Activated CD8-positive, alpha-beta memory T cell treated with anti-CD3 and anti-CD28 coated beads for 36 hours (primary cell): ENCODE measurements around the gene TRIM17. TPM values are rescaled to one million over a fixed set of nuclear protein-coding genes. Genes with fewer than 3 reads are reported as not detected.

Experiments used
- CTCF ChIA-PET: fragments of 350-600 bp; sonication (Branson Sonifier 250); formaldehyde crosslinking; loops from one replicate; lab custom pipeline; 2021; ENCODE audit warnings: antibody characterized with exemption; lab: Charles Lee
- POLR2A ChIA-PET: fragments of 350-600 bp; sonication (Branson Sonifier 250); formaldehyde crosslinking; loops from one replicate; lab custom pipeline; 2021; ENCODE audit warnings: antibody characterized with exemption; lab: Charles Lee
- total RNA-seq, 2 experiments: library from RNA; stranded (reverse); gene quantifications; one replicate each; pipeline ENCODE4 v1.2.3, GENCODE V29; 2021

TRIM17 gene, protein sequence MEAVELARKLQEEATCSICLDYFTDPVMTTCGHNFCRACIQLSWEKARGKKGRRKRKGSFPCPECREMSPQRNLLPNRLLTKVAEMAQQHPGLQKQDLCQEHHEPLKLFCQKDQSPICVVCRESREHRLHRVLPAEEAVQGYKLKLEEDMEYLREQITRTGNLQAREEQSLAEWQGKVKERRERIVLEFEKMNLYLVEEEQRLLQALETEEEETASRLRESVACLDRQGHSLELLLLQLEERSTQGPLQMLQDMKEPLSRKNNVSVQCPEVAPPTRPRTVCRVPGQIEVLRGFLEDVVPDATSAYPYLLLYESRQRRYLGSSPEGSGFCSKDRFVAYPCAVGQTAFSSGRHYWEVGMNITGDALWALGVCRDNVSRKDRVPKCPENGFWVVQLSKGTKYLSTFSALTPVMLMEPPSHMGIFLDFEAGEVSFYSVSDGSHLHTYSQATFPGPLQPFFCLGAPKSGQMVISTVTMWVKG
- 1 to 10 TPM; 2.6 to 3.2 TPM for total RNA-seq

DNA sequence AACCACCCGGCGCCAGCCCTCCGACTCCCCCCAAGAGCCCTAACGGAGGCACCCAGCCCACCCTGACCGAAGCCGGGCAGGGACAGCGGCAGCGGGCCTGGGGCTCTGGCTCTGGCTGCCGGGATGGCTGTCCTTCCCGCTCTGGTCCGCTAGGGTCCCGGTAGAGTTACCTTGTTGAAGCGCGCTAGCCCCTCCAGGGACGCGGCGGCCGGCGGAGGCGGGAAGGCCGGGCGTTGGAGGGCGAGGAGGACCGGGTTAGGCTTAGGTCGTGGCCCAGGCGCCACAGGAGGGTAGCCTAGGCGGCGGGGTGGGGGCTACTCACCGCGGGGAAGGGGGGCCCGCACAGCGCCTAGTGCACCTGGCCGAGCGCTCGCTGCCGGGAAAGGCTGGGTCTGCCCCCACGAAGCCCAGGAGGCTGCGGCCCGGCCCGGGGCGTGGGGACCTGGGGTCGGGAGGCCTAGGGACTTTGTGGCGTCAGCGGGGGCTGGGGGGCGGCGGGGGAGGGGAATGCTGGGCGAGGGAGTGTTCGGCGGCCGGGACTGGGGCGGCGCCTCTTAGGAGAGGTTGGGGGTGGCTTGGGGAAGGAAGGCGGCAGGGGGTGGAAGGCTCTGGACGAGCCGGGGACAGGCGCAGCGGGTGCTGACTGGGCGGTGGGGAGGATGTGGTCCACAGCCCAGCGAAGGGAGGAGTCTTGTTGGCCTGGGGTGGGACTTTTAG, at the start of gene TRIM17:
TSS of gene TRIM17 (minus strand) at position 645 of the 717 bp plus-strand sequence. CDS start 1,789 bp downstream, outside the sequence.
- CTCF ChIA-PET = no interaction called here
- POLR2A ChIA-PET = interaction anchor here (0.5 to 0.7 kb wide), 2 partner anchors 16 to 677 kb away, joined by 3 read pairs; no protein-coding TSS in a partner anchor

DNA sequence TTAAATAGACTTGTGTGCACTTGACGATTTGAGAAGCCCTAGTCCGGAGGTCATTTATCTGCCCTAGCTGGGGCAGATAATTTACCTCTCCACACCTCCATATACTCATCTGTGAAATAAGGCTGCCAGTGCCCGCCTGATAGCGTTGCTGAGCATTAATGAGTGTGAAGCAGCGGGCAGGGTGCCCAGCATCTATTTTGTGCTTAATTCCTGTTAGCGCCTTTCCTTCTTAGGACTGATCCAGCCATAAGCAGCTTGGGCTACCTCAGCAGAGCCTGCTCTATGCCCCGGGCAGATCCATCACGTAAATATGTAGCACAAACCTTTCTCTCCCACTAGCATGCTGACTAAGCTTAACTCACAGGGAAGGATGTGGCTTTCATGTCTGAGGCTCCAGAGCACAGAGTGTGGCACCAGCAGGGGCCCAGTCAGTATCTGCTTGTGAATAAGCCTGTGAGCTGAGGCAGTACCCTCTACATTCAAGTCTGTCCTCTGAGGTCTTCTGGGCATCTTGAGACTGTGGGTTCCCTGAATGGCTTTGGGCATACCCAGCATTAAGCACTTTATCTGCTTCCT, 49.0 kb upstream of the TRIM17 start:
- POLR2A ChIA-PET = interaction anchor here (0.8 to 2.7 kb wide), 9 partner anchors 10 to 299 kb away, joined by 3 to 15 read pairs (median 3); partner anchors contain the start of genes RNF187 and TRIM11
- CTCF ChIA-PET = interaction anchor here (0.7 to 1.9 kb wide), 5 partner anchors 8 to 41 kb away, joined by 3 to 4 read pairs (median 3); a partner anchor contains a TSS

DNA sequence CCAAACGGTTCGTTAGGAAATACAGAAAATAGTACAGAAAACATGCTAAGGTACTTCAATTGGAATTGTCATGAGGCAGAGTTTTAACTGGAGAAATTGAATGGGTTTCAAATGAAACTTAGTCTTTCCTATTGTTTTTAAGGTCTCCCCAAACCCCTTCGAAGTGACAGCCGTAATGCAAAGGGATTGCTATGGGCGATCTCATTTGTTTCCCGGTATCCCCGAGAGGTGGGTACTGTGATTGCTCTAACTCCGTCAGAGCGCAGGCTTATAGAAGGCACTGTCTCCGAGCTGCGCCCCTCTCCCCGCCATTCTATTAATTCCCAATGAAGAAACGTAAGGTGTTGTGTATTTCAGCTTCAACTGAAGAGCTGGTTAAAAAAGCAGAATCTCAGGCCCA, 48.5 kb upstream of the TRIM17 start:
- CTCF ChIA-PET = interaction anchor here (1.2 to 2.2 kb wide), 4 partner anchors 21 to 58 kb away, joined by 3 to 8 read pairs (median 4); partner anchors contain the start of gene TRIM11

DNA sequence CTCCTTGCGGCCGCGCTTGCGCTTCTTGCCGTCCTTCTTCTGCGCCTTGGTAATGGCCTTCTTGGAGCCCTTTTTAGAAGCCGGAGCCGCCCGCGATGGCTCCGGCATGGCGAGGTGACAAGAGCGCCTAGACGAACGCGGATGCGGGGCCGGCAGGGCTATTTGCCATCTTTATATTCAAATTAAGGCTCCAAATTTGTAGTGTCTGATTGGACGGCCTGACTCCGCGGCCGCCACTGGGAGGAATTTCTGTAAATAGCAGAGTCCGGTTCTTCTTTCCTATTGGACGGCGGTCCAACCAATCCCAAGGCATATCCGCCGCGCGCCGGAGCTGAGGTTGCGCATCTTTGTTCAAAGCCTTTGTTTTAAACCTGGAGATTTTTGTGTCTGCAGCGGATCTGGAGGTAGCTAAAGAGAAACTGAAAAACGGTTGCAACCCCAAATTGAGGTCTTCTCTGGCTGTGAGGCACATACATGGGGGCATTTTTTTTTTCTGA, 47.9 kb upstream of the TRIM17 start:
- POLR2A ChIA-PET = interaction anchor here (0.6 to 2.7 kb wide), 7 partner anchors 11 to 58 kb away, joined by 3 to 19 read pairs (median 3); partner anchors contain the start of genes RNF187 and TRIM11
- CTCF ChIA-PET = interaction anchor here (1.0 to 2.2 kb wide), 9 partner anchors 8 to 58 kb away, joined by 3 to 8 read pairs (median 4); partner anchors contain the start of gene TRIM11

More for the DNA sequence above, 48.5 kb upstream of the TRIM17 start:
- POLR2A ChIA-PET = interaction anchor here (0.6 to 2.7 kb wide), 8 partner anchors 10 to 59 kb away, joined by 3 to 19 read pairs (median 3); partner anchors contain the start of genes RNF187 and TRIM11

DNA sequence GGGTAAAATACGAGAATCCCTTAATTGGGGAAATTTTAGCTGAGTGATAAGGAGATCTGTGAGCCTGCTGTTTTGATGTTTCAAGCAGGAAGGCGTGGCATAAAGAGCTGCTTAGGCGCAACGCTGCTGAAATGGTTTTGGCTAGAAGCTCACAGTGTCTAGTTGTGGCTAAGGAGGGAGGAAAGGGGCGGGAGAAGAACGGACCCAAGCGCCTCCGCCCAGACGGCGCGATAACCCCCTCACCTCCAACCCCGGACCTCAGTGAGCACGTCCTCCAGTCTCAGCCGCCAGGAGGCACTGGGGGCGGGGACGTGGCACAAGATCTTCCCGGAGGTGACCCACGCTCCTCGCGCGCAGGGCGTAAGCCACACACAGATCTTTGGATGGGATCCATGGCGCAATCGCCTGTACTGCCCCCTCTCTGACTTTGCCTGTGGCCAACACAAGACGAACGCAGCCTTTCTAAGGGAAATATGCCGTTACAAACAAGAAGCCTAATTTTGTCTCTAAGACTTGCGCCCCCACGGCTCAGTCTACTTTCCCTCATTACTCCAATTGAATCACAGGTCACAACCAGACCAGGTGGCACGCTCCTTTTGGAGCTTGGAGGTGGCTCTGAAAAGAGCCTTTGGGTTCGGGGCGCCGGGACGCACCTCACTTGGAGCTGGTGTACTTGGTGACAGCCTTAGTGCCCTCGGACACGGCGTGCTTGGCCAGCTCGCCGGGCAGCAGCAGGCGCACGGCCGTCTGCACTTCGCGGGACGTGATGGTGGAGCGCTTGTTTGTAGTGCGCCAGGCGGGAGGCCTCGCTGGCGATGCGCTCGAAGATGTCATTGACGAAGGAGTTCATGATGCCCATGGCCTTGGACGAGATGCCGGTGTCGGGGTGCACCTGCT, 47.1 kb upstream of the TRIM17 start:
- POLR2A ChIA-PET = interaction anchor here (1.0 to 2.7 kb wide), 4 partner anchors 9 to 58 kb away, joined by 3 to 19 read pairs (median 13); partner anchors contain the start of genes RNF187 and TRIM11

DNA sequence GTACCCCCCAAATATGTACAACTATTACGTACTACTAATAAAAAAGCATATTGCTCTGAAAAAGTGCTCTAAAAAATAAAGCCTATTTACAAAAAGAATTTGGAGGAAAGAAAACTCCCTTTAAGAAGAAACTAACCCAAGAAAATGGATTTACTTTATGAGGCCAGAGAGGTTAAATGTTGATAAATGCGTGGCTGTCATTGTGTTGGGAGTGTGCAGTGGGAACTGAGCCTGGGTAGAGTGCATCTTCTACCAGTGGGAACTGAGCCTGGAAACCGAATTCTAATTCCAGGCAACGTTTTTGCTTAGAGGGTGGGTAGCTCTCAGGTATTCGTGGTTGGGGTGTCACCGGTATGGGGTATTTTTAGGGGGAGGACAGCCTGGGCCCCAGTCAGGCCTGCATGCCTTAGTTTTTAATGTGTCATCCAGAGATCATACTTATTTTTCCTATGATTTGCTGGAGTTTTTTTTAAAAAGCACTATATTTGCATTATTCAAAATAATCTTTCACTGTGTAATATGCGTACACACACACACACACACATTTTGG, 46.4 kb upstream of the TRIM17 start:
- ChIA-PET POLR2A (interaction anchor here (1.0 to 2.2 kb wide), 2 partner anchors 10 to 57 kb away, joined by 3 to 19 read pairs; partner anchors contain the start of gene TRIM11), CTCF (interaction anchor here (1.5 to 2.2 kb wide), 4 partner anchors 9 to 56 kb away, joined by 4 to 8 read pairs (median 6); partner anchors contain the start of gene TRIM11)

More for the DNA sequence above, 47.1 kb upstream of the TRIM17 start:
- CTCF ChIA-PET = interaction anchor here (1.0 to 2.2 kb wide), 8 partner anchors 8 to 57 kb away, joined by 3 to 8 read pairs (median 4); partner anchors contain the start of gene TRIM11

DNA sequence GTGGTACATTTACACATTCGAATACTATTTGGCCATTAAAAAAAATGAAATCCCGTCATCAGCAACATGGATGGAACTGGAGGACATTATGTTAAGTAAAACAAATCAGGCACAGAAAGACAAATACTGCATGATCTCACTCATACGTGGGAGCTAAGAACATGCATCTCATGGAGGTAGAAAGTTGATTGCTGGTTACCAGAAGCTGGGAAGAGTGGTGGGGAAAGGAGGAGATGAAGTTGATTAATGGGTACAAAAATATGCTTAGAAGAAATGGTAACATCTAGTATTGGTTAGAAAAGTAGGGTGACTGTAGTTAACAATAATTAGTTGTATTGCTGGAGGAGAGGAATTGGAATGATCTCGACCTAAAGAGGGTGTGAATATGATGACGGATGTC, 45.9 kb upstream of the TRIM17 start:
- CTCF ChIA-PET = no interaction called here
- POLR2A ChIA-PET = interaction anchor here (1.0 kb wide), 1 partner anchor 10 kb away, joined by 3 read pairs; no protein-coding TSS in a partner anchor

DNA sequence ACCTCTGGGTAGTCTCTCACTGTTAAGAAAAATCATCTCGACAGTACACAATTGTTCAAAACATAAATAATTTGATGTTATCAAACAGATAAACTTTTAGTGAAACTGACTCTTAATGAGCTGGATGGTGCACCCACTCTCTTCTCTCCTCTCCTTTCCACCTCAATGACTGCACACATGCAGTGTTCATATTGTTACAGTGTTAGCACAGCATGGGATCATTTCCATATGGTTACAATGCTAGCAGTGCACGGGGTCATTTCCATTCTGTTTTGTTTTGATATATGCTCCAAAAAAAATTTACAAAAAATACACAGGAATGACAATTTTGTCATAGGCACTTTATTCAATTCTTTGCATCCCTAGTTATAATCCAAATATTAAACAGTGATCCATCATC, 44.2 kb upstream of the TRIM17 start:
- CTCF ChIA-PET = no interaction called here
- POLR2A ChIA-PET = no interaction called here

DNA sequence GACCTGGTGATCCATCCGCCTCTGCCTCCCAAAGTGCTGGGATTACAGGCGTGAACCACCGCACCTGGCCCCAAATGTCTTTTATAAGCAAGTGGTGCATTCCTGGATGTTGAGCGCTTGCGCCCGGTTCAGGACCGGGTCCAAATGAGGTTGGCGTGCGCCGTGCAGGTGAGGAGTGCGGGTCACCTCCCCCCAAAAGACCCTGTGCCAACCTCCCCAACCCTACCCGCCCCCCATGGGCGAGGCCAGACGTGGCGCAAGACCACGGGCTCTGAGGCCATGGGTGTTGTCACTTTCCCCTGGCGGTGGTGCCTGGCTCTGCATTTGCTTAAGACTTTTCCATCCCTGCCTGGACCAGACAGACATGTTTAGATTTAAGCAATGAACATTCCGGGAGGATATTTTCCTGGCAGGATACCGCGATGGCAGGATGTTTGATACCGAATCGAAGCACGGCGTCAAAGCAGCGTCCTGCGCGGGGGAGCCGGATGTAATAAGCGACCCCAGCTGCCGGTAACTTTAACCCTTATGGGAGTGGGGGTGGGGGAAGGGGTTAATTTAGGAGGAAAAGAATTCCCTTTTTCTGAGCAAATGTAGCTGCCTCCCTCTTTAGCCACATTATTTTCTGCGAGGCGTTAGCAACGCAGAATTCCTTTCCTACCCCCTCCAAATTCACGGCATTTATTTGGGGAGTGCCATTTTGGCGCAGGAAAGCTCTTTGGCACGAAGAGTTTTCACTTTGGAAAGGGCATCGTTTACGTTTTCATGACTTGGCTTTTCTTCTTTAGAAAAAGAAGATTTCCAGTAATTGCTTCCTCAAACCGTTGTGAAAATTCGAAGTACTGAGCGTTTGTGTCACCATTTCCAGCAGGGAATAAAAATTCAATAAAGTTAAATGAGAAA, 42.7 kb upstream of the TRIM17 start:
- ChIA-PET CTCF (interaction anchor here (0.7 to 3.1 kb wide), 9 partner anchors 13 to 316 kb away, joined by 3 to 16 read pairs (median 3); partner anchors contain the start of gene RNF187), POLR2A (interaction anchor here (0.6 to 3.0 kb wide), 6 partner anchors 13 to 693 kb away, joined by 3 to 26 read pairs (median 4); no protein-coding TSS in a partner anchor)

DNA sequence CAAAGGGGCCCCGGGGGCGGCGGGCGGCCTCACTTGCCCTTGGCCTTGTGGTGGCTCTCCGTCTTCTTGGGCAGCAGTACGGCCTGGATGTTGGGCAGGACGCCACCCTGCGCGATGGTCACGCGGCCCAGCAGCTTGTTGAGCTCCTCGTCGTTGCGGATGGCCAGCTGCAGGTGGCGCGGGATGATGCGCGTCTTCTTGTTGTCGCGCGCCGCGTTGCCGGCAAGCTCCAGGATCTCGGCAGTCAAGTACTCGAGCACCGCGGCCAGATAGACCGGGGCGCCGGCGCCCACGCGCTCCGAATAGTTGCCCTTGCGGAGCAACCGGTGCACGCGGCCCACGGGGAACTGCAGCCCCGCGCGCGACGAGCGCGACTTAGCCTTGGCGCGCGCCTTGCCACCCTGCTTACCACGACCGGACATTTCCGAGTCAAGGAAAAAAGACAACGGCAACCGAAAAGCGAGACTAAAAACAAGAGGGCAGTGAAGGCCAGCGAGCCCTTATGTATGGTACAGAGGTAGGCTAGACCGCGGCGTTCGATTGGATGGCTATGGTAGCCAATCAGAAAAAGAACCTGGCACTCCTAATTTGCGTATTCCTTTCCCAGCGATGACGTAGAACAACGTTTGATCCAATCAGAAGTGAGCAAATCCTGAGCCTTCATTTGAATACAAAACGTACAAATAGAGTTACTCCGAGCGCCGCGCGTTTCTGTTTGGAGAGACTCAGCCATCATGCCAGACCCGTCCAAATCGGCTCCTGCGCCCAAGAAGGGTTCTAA, 40.9 kb upstream of the TRIM17 start:
- CTCF ChIA-PET = interaction anchor here (0.7 to 3.1 kb wide), 11 partner anchors 8 to 292 kb away, joined by 3 to 16 read pairs (median 4); partner anchors contain the start of genes IBA57, RNF187 and TRIM11
- POLR2A ChIA-PET = interaction anchor here (0.7 to 3.0 kb wide), 10 partner anchors 21 to 348 kb away, joined by 3 to 26 read pairs (median 4); partner anchors contain the start of genes IBA57, RNF187 and TRIM11

DNA sequence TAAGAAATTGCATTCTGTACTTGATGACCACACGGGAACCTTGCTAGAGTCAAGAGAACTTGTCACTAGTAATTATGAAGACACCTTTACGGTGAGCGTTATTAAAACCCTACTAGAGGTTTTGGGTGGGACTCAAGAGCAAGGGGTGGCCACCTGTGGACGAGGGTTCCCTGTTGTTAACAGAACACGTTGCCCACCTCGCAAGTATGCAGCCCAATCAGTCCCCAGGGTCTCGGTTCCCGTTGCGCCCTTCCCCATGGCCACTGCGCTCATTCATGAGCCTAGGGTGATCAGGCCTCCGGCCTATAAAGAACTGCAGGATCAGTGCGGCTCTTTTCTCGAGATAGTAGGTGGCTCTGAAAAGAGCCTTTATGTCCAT, 40.3 kb upstream of the TRIM17 start:
- POLR2A ChIA-PET = interaction anchor here (1.0 to 3.0 kb wide), 6 partner anchors 22 to 347 kb away, joined by 3 to 26 read pairs (median 10); partner anchors contain the start of genes RNF187 and TRIM11

DNA sequence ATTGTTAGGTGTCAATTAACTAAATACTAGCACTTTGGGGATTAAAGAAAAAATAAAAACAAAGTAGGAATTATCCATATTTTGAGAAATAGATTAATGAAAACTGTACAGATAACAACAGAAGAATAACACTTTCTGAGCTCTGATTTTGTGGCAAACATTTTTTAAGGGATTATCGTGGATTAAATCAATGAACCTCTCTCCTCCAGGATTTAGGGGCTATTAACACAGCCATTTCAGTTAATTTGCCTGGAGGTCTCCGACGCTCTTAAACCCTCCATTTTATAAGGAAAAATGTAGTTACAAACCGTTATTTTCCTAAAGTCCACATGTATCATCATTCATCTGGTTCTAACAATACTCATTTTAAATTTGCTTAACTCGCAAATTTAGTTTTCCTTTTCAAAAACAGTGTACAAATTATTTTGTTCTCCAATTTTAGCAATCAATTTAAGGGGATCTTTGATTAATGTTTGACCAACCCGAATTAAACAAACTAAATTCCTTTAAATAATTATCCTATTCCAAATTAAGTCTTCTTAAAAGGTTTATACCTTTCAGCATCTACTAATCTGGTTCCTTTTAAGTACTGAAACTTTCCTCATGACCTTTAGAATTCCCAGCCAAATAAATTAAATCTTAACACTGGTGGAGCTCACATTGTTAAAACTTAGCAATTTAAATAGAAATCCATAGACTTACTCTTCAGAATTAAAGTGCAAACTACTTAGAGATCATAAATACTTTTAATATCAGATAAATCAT, 39.8 kb upstream of the TRIM17 start:
- ChIA-PET POLR2A (interaction anchor here (1.8 kb wide), 1 partner anchor 49 kb away, joined by 14 read pairs; the partner anchor contains the start of gene TRIM11), CTCF (interaction anchor here (0.7 to 1.5 kb wide), 4 partner anchors 8 to 1211 kb away, joined by 3 to 5 read pairs (median 3); no protein-coding TSS in a partner anchor)

More for the DNA sequence above, 40.3 kb upstream of the TRIM17 start:
- CTCF ChIA-PET = interaction anchor here (0.9 to 3.1 kb wide), 5 partner anchors 9 to 50 kb away, joined by 3 to 16 read pairs (median 5); partner anchors contain the start of genes RNF187 and TRIM11

DNA sequence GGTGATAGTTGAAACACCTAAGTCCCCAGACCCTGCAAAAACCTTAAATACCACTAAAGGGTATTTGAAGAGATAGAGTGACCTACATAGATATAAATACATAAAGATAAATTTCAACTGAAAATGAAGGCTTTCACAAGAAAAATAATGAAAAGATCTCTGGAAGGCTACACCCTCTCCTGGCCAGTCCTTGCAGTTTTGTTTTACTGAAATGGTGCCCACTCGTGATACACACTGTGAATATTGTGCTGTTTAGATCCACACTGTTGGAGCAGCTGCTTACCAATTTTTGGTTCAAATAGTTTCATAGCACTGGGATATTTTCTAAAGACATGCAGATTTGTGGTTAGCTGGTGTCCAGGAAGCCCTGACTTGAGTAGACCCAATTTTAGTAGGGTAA, 39.1 kb upstream of the TRIM17 start:
- CTCF ChIA-PET = interaction anchor here (0.8 to 1.5 kb wide), 2 partner anchors 9 to 41 kb away, joined by 3 read pairs; no protein-coding TSS in a partner anchor

More for the DNA sequence above, 39.1 kb upstream of the TRIM17 start:
- POLR2A ChIA-PET = no interaction called here
